ENCODE results near the gene ANGEL1. TPM values are rescaled to one million over a fixed set of nuclear protein-coding genes. Genes with fewer than 3 reads are reported as not detected.

ANGEL1 gene
- total RNA-seq, 4 donors from 2014 or later = 5.7 to 15.3 (median 11.5) TPM

GRCh38 chr14:76820700-76821099, 8.0 kb upstream of the ANGEL1 start:
- intact Hi-C loops (cut with DNase I; ENCODE audit: low total_unique reads) = no loop called here
- TF ChIP-seq POLR2A (IDR thresholded peaks at IDR 0.05) = no peak
- TF ChIP-seq CTCF (IDR thresholded peaks at IDR 0.05) = no peak
- H3K4me3 ChIP-seq (ENCODE audit: low read depth, poor library complexity, severe bottlenecking) = no peak overlapping the region
- WGBS, 2 donors = 75 to 81% methylated on average over 2 of the region's 2 CpGs
- no peak for DNase-seq (ENCODE audit: low spot score in 2 of 2)

- intact Hi-C loops (cut with DNase I; ENCODE audit: low total_unique reads) = no loop called here
- WGBS, 2 donors = 35 to 39% methylated on average over 7 of the region's 7 CpGs
- no peak overlapping the region for H3K4me3 ChIP-seq (ENCODE audit: low read depth, poor library complexity, severe bottlenecking)
- no peak for TF ChIP-seq CTCF (IDR thresholded peaks at IDR 0.05)
- no peak for TF ChIP-seq POLR2A (IDR thresholded peaks at IDR 0.05)
- no peak for DNase-seq (ENCODE audit: low spot score in 2 of 2)
Observed at GRCh38 chr14:76814726-76815645, 2.3 kb upstream of the ANGEL1 start.

- 0 to 1% methylated on average over 9 to 20 of the region's 20 CpGs for WGBS, 2 donors
- DNase-seq (ENCODE audit: low spot score in 2 of 2) = peak in 1 of 2 donors; percentile 87
- TF ChIP-seq CTCF (IDR thresholded peaks at IDR 0.05) (no peak), POLR2A (IDR thresholded peaks at IDR 0.05) (no peak)
- H3K4me3 ChIP-seq (ENCODE audit: low read depth, poor library complexity, severe bottlenecking) = peak overlapping the region; percentile 51
- intact Hi-C loops (cut with DNase I; ENCODE audit: low total_unique reads) = no loop called here
Observed at GRCh38 chr14:76812093-76812421, 625 bp downstream of the ANGEL1 start.

GRCh38 chr14:76811561-76811960, 1.1 kb downstream of the ANGEL1 start:
- no peak for DNase-seq (ENCODE audit: low spot score in 2 of 2)
- intact Hi-C loops (cut with DNase I; ENCODE audit: low total_unique reads) = no loop called here
- 51 to 58% methylated on average over 4 of the region's 4 CpGs for WGBS, 2 donors
- H3K4me3 ChIP-seq (ENCODE audit: low read depth, poor library complexity, severe bottlenecking) = no peak overlapping the region
- TF ChIP-seq POLR2A (IDR thresholded peaks at IDR 0.05) = no peak
- TF ChIP-seq CTCF (IDR thresholded peaks at IDR 0.05) = no peak

- intact Hi-C loops (cut with DNase I; ENCODE audit: low total_unique reads) = no loop called here
- 1 to 6% methylated on average over 9 of the region's 9 CpGs for WGBS, 2 donors
- DNase-seq (ENCODE audit: low spot score in 2 of 2) = no peak
- no peak overlapping the region for H3K4me3 ChIP-seq (ENCODE audit: low read depth, poor library complexity, severe bottlenecking)
- TF ChIP-seq CTCF (IDR thresholded peaks at IDR 0.05) = no peak
- TF ChIP-seq POLR2A (IDR thresholded peaks at IDR 0.05) = no peak
Observed at GRCh38 chr14:76810953-76811400, 1.7 kb downstream of the ANGEL1 start.

Data from lower leg skin (tissue), 4 donors.